COLO829 (cell line): ENCODE measurements around the gene DENND5A.
A peak's percentile ranks its signal among the peaks of the same experiment; 100 is the strongest.
"Not testable (repeated sequence)": the region's sequence is repeated elsewhere in the genome, so short reads cannot be mapped to it uniquely, and the experiment has no call there.

Experiments used
- DNase-seq: peaks from one replicate; pipeline ENCODE4 v3.0.0; 2012; ENCODE audit warnings: low spot score

DENND5A gene

GRCh38 chr11:9264316-9265210, 587 bp downstream of the DENND5A start:
- DNase-seq, result peak; percentile 42

- no peak for DNase-seq
These were observed 1.3 kb downstream of the DENND5A start for GRCh38 chr11:9263840-9264315.

GRCh38 chr11:9260838-9261146, 4.4 kb downstream of the DENND5A start:
- DNase-seq, result not testable (repeated sequence)

- DNase-seq, result no peak
These were observed 4.9 kb downstream of the DENND5A start for GRCh38 chr11:9259981-9260837.

GRCh38 chr11:9258279-9258678, 6.9 kb downstream of the DENND5A start:
- DNase-seq, result not testable (repeated sequence)

GRCh38 chr11:9254416-9254815, 10.7 kb downstream of the DENND5A start:
- DNase-seq, result no peak

- no peak for DNase-seq
These were observed 12.1 kb downstream of the DENND5A start for GRCh38 chr11:9253086-9253485.

- DNase-seq, result no peak
These were observed 13.8 kb downstream of the DENND5A start for GRCh38 chr11:9251311-9251710.

GRCh38 chr11:9250139-9250582, 15.0 kb downstream of the DENND5A start:
- DNase-seq, result no peak

GRCh38 chr11:9249252-9249651, 15.9 kb downstream of the DENND5A start:
- DNase-seq, result no peak

- DNase-seq, result no peak
These were observed 17.3 kb downstream of the DENND5A start for GRCh38 chr11:9247863-9248262.

GRCh38 chr11:9236242-9236641, 28.9 kb downstream of the DENND5A start:
- not testable (repeated sequence) for DNase-seq

GRCh38 chr11:9232482-9232881, 32.7 kb downstream of the DENND5A start:
- DNase-seq, result no peak

- peak; percentile 79 for DNase-seq
These were observed 33.3 kb downstream of the DENND5A start for GRCh38 chr11:9231848-9232177.

GRCh38 chr11:9230296-9230695, 34.9 kb downstream of the DENND5A start:
- no peak for DNase-seq

- no peak for DNase-seq
These were observed 37.1 kb downstream of the DENND5A start for GRCh38 chr11:9228091-9228490.

GRCh38 chr11:9225748-9226298, 39.3 kb downstream of the DENND5A start:
- no peak for DNase-seq

GRCh38 chr11:9222654-9223053, 42.5 kb downstream of the DENND5A start:
- no peak for DNase-seq

- DNase-seq, result not testable (repeated sequence)
These were observed 44.3 kb downstream of the DENND5A start for GRCh38 chr11:9220853-9221252.

- DNase-seq, result no peak
These were observed 45.6 kb downstream of the DENND5A start for GRCh38 chr11:9219572-9219971.

- DNase-seq, result no peak
These were observed 46.0 kb downstream of the DENND5A start for GRCh38 chr11:9219115-9219514.

GRCh38 chr11:9214765-9215164, 50.4 kb downstream of the DENND5A start:
- DNase-seq, result no peak

GRCh38 chr11:9211322-9211721, 53.8 kb downstream of the DENND5A start:
- DNase-seq, result no peak
